NCI-H748 (cell line): ENCODE results near the gene EIF2AK2.

ENCODE experiments used
- DNase-seq: peaks from one replicate; lab custom pipeline; 2025; ENCODE audit not compliant: unreplicated experiment; lab: John Stamatoyannopoulos, UW

EIF2AK2 gene

GRCh38 chr2:37102588-37102987, 54.2 kb downstream of the EIF2AK2 start:
- no peak for DNase-seq

GRCh38 chr2:37100054-37100453, 56.7 kb downstream of the EIF2AK2 start:
- no peak for DNase-seq

DNA sequence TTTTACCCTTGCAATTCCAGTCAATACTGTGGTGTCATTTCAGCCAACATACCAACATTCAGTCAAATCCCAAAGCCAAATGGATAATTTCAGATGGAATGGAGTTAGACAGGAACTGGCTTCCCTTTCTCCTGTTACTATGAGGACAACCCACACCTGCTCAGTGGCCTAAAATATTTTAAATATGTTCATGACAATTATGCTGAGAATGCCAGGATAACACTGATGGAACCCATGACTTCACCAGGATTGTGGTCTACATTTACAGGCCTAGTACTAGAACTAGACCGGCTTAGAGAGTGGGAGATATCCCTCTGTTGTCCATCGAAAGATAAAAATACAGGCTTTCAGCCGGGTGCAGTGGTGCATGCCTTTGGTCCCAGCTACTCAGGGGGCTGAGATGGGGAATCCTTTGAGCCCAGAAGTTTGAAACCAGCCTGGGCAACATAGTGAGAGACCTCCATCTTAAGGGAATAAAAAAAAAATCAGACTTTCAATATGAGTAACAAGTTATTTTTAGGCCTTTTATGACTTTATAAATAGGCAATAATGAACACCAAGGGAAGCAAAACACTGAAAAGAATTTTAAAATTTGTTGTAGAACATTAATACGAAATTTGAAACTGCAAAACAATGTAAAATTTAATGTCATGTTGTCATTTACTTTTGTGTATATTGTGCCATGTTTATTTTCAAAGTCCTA, 58.2 kb downstream of the EIF2AK2 start:
- DNase-seq = no peak

DNA sequence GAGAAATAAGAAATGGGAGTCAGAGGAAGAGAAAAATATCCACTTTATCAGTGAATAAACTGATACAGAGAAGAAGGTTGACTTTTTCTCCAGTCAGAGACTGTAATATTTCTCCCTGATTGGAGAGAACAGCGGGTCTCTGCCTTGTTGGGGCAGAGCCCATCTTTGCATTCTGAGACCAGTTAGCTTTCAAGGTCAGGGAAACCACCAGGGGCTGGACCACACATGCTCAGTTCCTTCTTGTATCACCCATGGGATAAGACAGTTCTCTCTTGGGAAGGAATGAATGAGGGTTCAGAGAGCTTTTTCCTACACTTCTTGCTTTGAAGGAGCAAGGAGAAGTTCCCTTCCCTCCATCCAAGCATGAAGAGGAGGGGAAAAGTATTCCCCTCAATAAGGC, 60.2 kb downstream of the EIF2AK2 start:
- no peak for DNase-seq

GRCh38 chr2:37091873-37092272, 64.9 kb downstream of the EIF2AK2 start:
- DNase-seq = no peak

- no peak for DNase-seq
Observed at GRCh38 chr2:37090019-37090477, 66.7 kb downstream of the EIF2AK2 start.

- DNase-seq = no peak
Observed at GRCh38 chr2:37085731-37086147, 71.0 kb downstream of the EIF2AK2 start.

GRCh38 chr2:37084797-37085196, 72.0 kb downstream of the EIF2AK2 start:
- DNase-seq = no peak

- DNase-seq = peak; percentile 95
Observed at GRCh38 chr2:37083873-37084794, 72.6 kb downstream of the EIF2AK2 start, which contains the start of the genes GPATCH11 and HEATR5B. Gene GPATCH11 (plus strand): TSS chr2:37084518. CDS start chr2:37088382, 3,864 bp downstream. Gene HEATR5B (minus strand): TSS chr2:37084372. CDS start chr2:37083414, 958 bp downstream.

DNA sequence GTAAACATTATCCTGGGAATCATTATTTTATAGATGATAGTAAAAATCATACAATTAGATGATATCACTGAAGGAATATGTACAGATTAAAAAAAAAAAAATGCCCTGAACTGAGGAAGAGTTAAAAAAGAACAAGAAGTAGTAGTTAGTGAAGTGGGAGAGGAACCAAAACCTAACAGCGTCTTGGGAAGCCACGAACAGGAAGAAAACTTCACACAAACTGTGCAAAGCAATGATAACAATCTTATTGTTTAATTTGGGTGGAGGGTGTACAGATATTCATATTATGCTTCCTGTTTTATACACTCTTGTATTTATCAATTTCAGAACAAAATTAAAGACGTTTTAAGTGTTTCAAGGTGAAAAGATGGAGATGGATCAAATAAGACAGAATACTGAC, 76.1 kb downstream of the EIF2AK2 start:
- DNase-seq = no peak

DNA sequence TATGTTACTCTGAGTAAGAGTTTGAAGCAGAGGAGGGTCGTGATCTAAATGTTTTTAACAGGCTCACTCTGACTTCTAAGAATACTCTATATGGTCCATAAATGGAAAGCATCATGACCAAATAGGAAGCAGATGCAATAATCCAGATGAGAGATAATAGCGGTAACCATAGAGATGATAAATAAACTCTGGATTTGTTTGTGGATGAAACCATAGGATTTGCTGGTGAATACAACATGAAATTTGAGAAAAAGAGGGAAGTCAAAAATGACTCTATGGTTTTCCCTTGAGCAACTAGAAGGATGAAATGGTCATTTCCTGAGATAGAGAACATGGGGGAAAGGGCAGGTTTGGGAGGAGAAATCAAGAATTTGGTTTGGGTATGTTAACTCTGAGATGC, 76.5 kb downstream of the EIF2AK2 start:
- DNase-seq = peak; percentile 26

- no peak for DNase-seq
Observed at GRCh38 chr2:37070931-37071330, 85.8 kb downstream of the EIF2AK2 start.

DNA sequence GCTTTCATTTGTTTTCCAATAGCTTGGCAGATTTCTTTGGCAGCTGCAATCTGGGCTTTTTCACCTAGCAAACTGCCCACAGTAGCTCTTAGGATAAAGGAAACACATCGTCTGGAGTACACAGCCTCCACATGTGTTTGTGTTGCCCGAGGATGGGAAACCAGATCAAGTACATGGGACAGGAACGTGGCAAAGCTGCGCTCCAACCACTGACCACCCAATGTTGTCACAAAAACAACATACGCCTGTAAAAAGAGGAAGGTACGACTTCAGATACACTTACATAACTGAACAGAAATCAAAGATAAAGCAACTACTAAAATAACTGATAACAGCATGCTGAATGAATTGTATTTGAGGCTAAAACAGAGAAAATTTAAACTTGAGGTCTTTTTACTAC, 88.1 kb downstream of the EIF2AK2 start:
- no peak for DNase-seq

- DNase-seq = no peak
Observed at GRCh38 chr2:37061776-37062175, 95.0 kb downstream of the EIF2AK2 start.

DNA sequence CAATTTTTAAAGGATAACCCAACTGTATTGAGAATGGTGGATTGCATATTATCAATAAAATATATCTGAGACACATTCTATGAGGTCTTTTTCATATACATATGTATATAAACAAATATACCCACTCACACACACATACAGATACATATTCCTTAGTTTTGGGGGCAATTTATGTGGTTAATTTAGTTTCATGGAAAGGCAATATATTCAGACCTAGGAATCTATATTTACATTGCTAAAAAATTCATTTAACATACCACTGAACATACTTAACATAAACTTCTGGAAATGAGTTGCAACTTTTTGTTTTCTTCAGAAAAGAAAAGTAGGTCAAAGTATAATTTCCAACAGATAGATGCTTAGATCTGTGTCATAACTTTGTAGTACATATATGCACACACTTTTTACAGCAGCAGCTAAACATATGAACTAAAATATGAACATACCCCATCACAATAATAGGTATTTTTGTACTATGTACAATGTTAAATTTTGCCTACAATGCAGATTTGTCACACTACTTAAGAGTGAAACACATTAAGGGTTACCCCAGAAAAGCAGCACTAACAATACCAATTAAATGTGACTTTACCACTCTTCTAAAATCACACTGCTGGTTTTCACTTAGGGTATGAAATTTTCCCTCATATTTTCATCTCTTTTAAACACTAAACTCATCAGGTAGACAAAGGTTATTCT, 95.6 kb downstream of the EIF2AK2 start:
- no peak for DNase-seq

- DNase-seq = no peak
Observed at GRCh38 chr2:37060446-37060845, 96.3 kb downstream of the EIF2AK2 start.

GRCh38 chr2:37059841-37060240, 96.9 kb downstream of the EIF2AK2 start:
- DNase-seq = no peak

DNA sequence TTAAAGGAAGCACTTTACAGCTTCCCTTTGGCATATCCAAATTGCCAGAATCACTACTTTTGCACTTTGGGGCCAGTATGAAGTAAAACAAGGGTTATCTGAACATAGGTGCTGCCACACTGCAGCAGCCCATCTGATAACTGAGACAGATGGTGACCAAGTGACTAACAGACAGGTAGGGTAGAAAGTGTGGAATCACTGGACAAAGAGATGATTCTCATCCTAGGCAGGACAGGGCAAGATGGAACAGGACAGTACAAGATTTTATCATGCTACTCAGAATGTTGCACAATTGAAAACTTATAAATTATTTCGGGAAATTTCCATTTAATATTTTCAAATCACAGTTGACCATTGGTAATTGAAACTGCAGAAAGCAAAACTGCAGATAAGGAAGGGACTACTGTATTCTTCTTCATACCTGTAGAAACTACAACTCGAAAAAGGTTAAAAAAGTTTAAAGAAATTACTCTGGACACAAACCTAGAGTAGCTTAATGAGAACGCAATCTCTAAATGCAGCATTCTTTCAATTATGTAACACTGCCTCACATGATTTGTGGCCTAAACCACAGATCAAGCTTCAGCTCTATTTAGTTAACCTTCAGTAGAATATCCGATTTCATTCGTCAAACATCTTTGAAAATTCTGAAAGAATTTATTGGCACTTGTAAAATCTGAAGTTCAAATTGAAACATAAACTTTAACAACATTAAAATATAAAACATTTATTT, 104.0 kb downstream of the EIF2AK2 start:
- no peak for DNase-seq
